ENCODE results near the gene BLOC1S3.

Gene BLOC1S3

GRCh38 chr19:45142016-45142725 is 36.4 kb upstream of the BLOC1S3 start:
- TF ChIP-seq, protein P1, sequence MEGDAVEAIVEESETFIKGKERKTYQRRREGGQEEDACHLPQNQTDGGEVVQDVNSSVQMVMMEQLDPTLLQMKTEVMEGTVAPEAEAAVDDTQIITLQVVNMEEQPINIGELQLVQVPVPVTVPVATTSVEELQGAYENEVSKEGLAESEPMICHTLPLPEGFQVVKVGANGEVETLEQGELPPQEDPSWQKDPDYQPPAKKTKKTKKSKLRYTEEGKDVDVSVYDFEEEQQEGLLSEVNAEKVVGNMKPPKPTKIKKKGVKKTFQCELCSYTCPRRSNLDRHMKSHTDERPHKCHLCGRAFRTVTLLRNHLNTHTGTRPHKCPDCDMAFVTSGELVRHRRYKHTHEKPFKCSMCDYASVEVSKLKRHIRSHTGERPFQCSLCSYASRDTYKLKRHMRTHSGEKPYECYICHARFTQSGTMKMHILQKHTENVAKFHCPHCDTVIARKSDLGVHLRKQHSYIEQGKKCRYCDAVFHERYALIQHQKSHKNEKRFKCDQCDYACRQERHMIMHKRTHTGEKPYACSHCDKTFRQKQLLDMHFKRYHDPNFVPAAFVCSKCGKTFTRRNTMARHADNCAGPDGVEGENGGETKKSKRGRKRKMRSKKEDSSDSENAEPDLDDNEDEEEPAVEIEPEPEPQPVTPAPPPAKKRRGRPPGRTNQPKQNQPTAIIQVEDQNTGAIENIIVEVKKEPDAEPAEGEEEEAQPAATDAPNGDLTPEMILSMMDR (IDR thresholded peaks at IDR 0.05) = no peak
- TF ChIP-seq ZFX (IDR thresholded peaks at IDR 0.05; ENCODE audit: borderline replicate concordance) = no peak

GRCh38 chr19:45142726-45143110 is 35.9 kb upstream of the BLOC1S3 start:
- TF ChIP-seq, protein P1 (IDR thresholded peaks at IDR 0.05) = no peak
- TF ChIP-seq ZFX (IDR thresholded peaks at IDR 0.05; ENCODE audit: borderline replicate concordance) = no peak
- H3K27ac ChIP-seq = no peak overlapping the region

More at GRCh38 chr19:45142016-45142725, 36.4 kb upstream of the BLOC1S3 start:
- no peak overlapping the region for H3K27ac ChIP-seq

DNA sequence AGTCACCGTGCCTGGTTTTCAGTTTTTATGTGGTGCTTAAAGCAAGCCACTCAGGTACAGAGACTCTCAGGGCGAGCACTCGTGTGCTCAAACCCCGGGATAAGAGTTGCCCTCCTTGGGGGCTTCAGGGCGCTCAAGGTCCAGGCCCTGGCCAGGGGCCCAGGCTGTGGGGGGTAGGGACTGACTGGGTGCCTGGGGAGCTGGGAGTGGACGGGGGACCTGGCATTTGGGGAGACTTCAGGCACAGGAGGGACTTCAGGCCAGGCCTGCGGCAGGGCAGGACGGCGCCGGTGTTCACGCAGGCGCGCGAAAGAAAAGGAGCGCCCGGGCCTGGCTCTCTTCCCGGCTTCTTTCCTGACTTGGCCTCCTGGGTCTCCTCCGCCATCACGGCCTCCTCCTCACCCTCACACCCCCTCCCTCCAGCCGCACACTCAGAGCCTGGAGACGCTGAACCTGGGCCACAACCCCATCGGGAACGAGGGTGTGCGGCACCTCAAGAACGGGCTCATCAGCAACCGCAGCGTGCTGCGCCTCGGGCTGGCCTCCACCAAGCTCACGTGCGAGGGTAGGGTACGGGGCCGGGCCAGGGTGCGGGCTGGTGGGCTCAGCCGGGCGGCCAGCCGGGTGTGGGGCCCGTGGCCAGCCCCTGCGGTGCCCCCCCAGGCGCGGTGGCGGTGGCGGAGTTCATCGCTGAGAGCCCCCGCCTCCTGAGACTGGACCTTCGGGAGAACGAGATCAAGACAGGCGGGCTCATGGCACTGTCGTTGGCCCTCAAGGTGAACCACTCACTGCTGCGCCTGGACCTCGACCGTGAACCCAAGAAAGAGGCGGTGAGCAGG is 33.9 kb upstream of the BLOC1S3 start:
- TF ChIP-seq, protein P1 (IDR thresholded peaks at IDR 0.05) = no peak
- TF ChIP-seq ZFX (IDR thresholded peaks at IDR 0.05; ENCODE audit: borderline replicate concordance) = no peak
- no peak overlapping the region for H3K27ac ChIP-seq

DNA sequence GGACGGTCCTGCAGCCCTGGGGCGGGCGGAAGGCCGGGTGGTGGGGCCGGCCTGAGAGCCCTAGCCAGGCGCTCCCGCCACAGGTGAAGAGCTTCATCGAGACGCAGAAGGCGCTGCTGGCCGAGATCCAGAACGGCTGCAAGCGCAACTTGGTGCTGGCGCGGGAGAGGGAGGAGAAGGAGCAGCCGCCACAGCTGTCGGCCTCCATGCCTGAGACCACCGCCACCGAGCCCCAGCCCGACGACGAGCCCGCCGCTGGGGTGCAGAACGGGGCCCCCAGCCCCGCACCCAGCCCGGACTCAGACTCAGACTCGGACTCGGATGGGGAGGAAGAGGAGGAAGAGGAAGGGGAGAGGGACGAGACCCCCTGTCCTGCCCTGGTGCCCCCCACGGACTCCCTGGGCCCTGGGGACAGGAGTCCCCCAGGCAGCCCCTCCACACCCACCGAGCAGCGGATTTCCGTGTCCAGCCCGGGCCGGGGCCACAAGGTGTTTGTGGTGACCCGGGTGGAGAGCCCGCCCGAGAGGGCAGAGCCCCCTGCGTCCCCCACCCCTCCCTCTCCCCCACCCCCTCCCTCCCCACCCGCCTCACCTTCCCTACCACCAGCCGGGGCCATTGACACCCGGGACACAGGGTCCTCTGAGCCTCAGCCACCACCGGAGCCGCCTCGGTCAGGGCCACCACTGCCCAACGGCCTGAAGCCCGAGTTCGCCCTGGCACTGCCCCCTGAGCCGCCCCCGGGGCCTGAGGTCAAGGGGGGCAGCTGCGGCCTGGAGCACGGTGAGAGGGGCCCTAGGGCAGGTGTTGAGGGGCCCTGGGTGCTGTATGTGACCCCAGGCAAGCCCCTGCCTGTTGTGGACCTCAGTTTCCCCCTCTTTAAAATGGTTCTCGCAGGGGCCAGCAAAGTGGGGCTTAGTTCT is 33.1 kb upstream of the BLOC1S3 start:
- H3K27ac ChIP-seq = no peak overlapping the region
- no peak for TF ChIP-seq ZFX (IDR thresholded peaks at IDR 0.05; ENCODE audit: borderline replicate concordance)
- TF ChIP-seq, protein P1 (IDR thresholded peaks at IDR 0.05) = no peak

DNA sequence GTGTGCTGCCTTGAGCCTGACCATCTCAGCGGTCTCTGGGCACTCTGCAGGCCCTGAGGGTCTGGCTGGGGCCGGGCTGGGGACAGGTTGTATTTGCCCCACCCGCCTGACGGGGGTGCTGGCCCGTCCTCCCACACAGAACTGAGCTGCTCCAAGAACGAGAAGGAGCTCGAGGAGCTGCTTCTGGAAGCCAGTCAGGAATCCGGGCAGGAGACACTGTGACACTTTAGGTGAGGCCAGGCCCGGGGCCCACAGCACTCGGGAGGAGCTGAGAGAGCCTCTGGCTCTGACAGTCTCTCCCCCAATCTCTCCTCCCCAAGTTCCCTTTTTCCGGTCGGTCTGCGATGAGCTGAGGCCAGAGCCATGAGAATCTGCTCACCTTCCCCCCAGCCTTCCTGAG is 32.3 kb upstream of the BLOC1S3 start:
- TF ChIP-seq, protein P1 (IDR thresholded peaks at IDR 0.05) = no peak
- no peak for TF ChIP-seq ZFX (IDR thresholded peaks at IDR 0.05; ENCODE audit: borderline replicate concordance)
- H3K27ac ChIP-seq = no peak overlapping the region

DNA sequence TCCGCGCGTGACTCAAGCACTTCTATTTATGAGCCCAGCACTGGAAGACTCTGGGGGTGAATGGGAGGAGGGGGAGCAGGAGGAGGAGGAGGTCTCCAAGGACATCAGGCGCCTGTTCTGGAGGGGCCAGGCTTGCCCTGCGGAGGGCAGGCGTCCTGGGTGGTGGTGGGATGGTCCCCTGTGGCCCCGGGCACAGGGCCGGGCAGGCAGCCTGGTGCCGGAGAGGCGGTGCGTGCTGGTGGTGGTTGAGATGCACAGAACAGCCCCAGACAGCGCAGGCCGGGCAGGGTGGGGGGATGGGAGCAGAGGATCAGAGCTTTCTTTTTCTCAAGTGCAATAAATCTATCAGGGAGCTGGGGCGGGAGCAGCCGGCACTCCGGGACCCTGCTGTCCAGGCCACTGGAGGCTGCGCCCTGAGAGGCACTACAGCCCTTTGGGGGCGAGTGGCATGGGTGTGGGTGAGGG is 31.8 kb upstream of the BLOC1S3 start:
- TF ChIP-seq ZFX (IDR thresholded peaks at IDR 0.05; ENCODE audit: borderline replicate concordance) = no peak
- no peak overlapping the region for H3K27ac ChIP-seq
